CD14-positive monocyte (primary cell): Measurements from ENCODE around the gene SCN4B. TPM values are rescaled to one million over a fixed set of nuclear protein-coding genes. Genes with fewer than 3 reads are reported as not detected.
A peak's percentile ranks its signal among the peaks of the same experiment; 100 is the strongest.

Source experiments
- DNase-seq, 3 donors: peaks; one replicate each; pipeline ENCODE4 v3.0.0-alpha.2; 2011 to 2022
- H2AFZ ChIP-seq: 2 replicates; pipeline ENCODE4 v1.6.0; 2012; ENCODE audit warnings: mild to moderate bottlenecking, low read depth, low read length, inconsistent platforms; ENCODE audit not compliant: insufficient read depth, poor library complexity, severe bottlenecking
- H3K27ac ChIP-seq, 2 donors: 1 replicate in 1 of 2; 2 replicates in 1 of 2; pipeline ENCODE4 v1.5.1; 2012 to 2013; ENCODE audit warnings: low read length in 2 of 2, control low read depth in 1 of 2, inconsistent platforms in 1 of 2, low read depth in 1 of 2, mild to moderate bottlenecking in 1 of 2
- H3K27me3 ChIP-seq, 2 donors: one replicate each; pipeline versions ENCODE4 v1.6.0 to v1.6.1; 2011 to 2013; ENCODE audit warnings: low read length in 2 of 2; ENCODE audit not compliant: control insufficient read depth in 2 of 2, insufficient read depth in 2 of 2
- H3K36me3 ChIP-seq, 2 donors: replicated peaks in 1 of 2; 1 replicate in 1 of 2; 2 replicates in 1 of 2; pipeline versions ENCODE4 v1.5.1 to v1.6.1; 2012 to 2013; ENCODE audit warnings: low read length in 2 of 2, control low read depth in 1 of 2, inconsistent platforms in 1 of 2, mild to moderate bottlenecking in 1 of 2; ENCODE audit not compliant: insufficient read depth in 2 of 2, control insufficient read depth in 1 of 2
- H3K4me1 ChIP-seq, 2 donors: 1 replicate in 1 of 2; 2 replicates in 1 of 2; pipeline versions ENCODE4 v1.5.1 to v1.6.1; 2012 to 2013; ENCODE audit warnings: low read length in 2 of 2, control low read depth in 1 of 2, inconsistent platforms in 1 of 2, mild to moderate bottlenecking in 1 of 2, moderate library complexity in 1 of 2; ENCODE audit not compliant: insufficient read depth in 2 of 2, control insufficient read depth in 1 of 2
- H3K4me2 ChIP-seq: replicated peaks from 2 replicates; pipeline ENCODE3; 2012; ENCODE audit warnings: low read length, moderate library complexity, mild to moderate bottlenecking; ENCODE audit not compliant: poor library complexity, severe bottlenecking; ENCODE audit errors: extremely low read depth
- H3K4me3 ChIP-seq, 3 experiments: fragments of 200-600 bp in 1 of 3; sonication (generic) in 1 of 3; replicated peaks in 1 of 3; 1 replicate in 2 of 3; 2 replicates in 1 of 3; pipeline ENCODE4 v1.5.1; 2011 to 2013; ENCODE audit warnings: low read length in 3 of 3, mild to moderate bottlenecking in 3 of 3, control low read depth in 2 of 3, low read depth in 2 of 3, inconsistent platforms in 1 of 3, moderate library complexity in 1 of 3
- H3K79me2 ChIP-seq: 2 replicates; pipeline ENCODE4 v1.6.0; 2012; ENCODE audit warnings: mild to moderate bottlenecking, control low read depth, inconsistent platforms, low read length, moderate library complexity; ENCODE audit not compliant: insufficient read depth
- H3K9ac ChIP-seq: 2 replicates; pipeline ENCODE4 v1.6.0; 2017; ENCODE audit warnings: low read length, mild to moderate bottlenecking; ENCODE audit not compliant: insufficient read depth, poor library complexity, severe bottlenecking
- H3K9me3 ChIP-seq, 2 donors: replicated peaks in 1 of 2; 1 replicate in 1 of 2; 2 replicates in 1 of 2; pipeline versions ENCODE4 v1.5.1 to v1.6.1; 2012 to 2013; ENCODE audit warnings: low read length in 2 of 2, control low read depth in 1 of 2; ENCODE audit not compliant: control insufficient read depth in 1 of 2, insufficient read depth in 1 of 2
- H4K20me1 ChIP-seq: 2 replicates; pipeline ENCODE4 v1.6.0; 2012; ENCODE audit warnings: mild to moderate bottlenecking, low read length, control low read depth, moderate library complexity; ENCODE audit not compliant: insufficient read depth
- H3K27ac Mint-ChIP-seq, 7 donors: one replicate each; pipeline ENCODE4 v1.8.0; 2020; ENCODE audit warnings: mild to moderate bottlenecking in 7 of 7, mixed read lengths in 7 of 7, moderate library complexity in 6 of 7, inconsistent platforms in 2 of 7
- H3K27me3 Mint-ChIP-seq, 3 donors: one replicate each; pipeline ENCODE4 v1.8.0; 2021 to 2022; ENCODE audit warnings: low read depth in 3 of 3, mild to moderate bottlenecking in 3 of 3, mixed read lengths in 3 of 3, moderate library complexity in 3 of 3, inconsistent platforms in 1 of 3
- H3K36me3 Mint-ChIP-seq, 2 donors: one replicate each; pipeline ENCODE4 v1.8.0; 2020; ENCODE audit warnings: mixed read lengths in 2 of 2, inconsistent platforms in 1 of 2, mild to moderate bottlenecking in 1 of 2
- H3K4me1 Mint-ChIP-seq: one replicate; pipeline ENCODE4 v1.8.0; 2020; ENCODE audit warnings: mild to moderate bottlenecking, mixed read lengths
- H3K4me3 Mint-ChIP-seq, 2 donors: one replicate each; pipeline ENCODE4 v1.8.0; 2020; ENCODE audit warnings: mild to moderate bottlenecking in 2 of 2, mixed read lengths in 2 of 2, moderate library complexity in 1 of 2
- H3K9me3 Mint-ChIP-seq, 7 donors: one replicate each; pipeline ENCODE4 v1.8.0; 2020 to 2022; ENCODE audit warnings: mixed read lengths in 7 of 7, mild to moderate bottlenecking in 6 of 7, moderate library complexity in 6 of 7, inconsistent platforms in 2 of 7
- WGBS: methylation state at CpG from one replicate; pipeline ENCODE4 v1.1.5; 2013; ENCODE audit warnings: missing lambda C conversion rate; ENCODE audit not compliant: insufficient coverage; 5-methylcytosine and 5-hydroxymethylcytosine counted together
- intact Hi-C, 2 donors: fragments of 100-400 bp; cut with micrococcal nuclease; formaldehyde crosslinking; loops; one replicate each; pipeline versions ENCODE4 v1.15.0 to v1.15.1; 2023
- polyA plus RNA-seq, 3 donors: library from polyadenylated mRNA; depleted of rRNA in 1 of 3; unstranded in 2 of 3; stranded (reverse) in 1 of 3; fragments of 300-500 nt in 2 of 3; fragments of >200 nt in 1 of 3; fragmentation: Illumina TruSeq in 2 of 3; gene quantifications; 1 replicate in 2 of 3; 2 replicates in 1 of 3; pipeline ENCODE4 v1.2.3, GENCODE V29; 2012 to 2021
- TF ChIP-seq, protein P1 (sequence below): fragments of 200-600 bp; IDR thresholded peaks from one replicate; pipeline ENCODE4 v1.8.0; 2022; ENCODE audit warnings: antibody characterized with exemption, mild to moderate bottlenecking

The SCN4B gene
- polyA plus RNA-seq, 3 donors: 0.76 TPM; not detected in 2

DNA sequence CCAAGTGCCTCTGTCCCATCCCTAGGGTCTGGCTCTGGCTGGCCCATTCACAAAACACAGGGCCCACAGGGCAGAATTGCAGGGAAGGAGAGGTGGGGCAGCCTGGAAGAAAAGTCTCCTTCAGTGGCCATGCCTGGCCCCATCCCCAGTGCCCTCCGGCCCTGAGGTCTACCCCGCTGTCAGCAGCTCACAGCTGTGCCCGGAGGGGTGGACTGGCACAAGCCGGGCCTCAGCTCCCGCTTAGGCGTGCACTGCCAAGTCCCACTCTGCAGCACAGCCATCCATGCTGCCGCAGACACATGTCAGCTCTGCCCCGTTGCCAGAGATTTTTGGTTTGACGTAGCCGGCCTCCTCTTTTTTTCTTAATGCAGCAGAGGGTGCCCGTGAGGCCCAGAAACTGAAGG is 27.7 kb upstream of the SCN4B start:
- H3K27me3 Mint-ChIP-seq: peaks cover 2 to 11% (median 11%) of the 10 kb centered on the region in 3 donors
- H3K27ac Mint-ChIP-seq: peak overlapping the region in 1 of 7 donors; percentile 52
- no peaks in the 10 kb centered on the region for H3K79me2 ChIP-seq
- WGBS: 6% methylated on average over 10 of the region's 11 CpGs
- no peaks in the 10 kb centered on the region for H3K9me3 ChIP-seq
- no peak overlapping the region for H3K27ac ChIP-seq
- H3K36me3 Mint-ChIP-seq: no peaks in the 10 kb centered on the region
- peak overlapping the region; percentile 38 for H3K4me2 ChIP-seq
- DNase-seq: peak in 2 of 3 donors; percentile 16 to 17
- TF ChIP-seq, protein P1, sequence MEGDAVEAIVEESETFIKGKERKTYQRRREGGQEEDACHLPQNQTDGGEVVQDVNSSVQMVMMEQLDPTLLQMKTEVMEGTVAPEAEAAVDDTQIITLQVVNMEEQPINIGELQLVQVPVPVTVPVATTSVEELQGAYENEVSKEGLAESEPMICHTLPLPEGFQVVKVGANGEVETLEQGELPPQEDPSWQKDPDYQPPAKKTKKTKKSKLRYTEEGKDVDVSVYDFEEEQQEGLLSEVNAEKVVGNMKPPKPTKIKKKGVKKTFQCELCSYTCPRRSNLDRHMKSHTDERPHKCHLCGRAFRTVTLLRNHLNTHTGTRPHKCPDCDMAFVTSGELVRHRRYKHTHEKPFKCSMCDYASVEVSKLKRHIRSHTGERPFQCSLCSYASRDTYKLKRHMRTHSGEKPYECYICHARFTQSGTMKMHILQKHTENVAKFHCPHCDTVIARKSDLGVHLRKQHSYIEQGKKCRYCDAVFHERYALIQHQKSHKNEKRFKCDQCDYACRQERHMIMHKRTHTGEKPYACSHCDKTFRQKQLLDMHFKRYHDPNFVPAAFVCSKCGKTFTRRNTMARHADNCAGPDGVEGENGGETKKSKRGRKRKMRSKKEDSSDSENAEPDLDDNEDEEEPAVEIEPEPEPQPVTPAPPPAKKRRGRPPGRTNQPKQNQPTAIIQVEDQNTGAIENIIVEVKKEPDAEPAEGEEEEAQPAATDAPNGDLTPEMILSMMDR: no peak
- H3K4me1 Mint-ChIP-seq: peaks cover 58% of the 10 kb centered on the region
- peak overlapping the region in 1 of 3 experiments; percentile 37 for H3K4me3 ChIP-seq
- no peaks in the 10 kb centered on the region for H3K36me3 ChIP-seq
- peaks cover 0 to 3% (median 0%) of the 10 kb centered on the region in 7 donors for H3K9me3 Mint-ChIP-seq
- H2AFZ ChIP-seq: peak overlapping the region; percentile 73
- peak overlapping the region in 1 of 2 donors; percentile 39 for H3K4me3 Mint-ChIP-seq
- no peaks in the 10 kb centered on the region for H3K27me3 ChIP-seq
- no peak overlapping the region for H3K9ac ChIP-seq
- intact Hi-C loops: no loop called here
- no peaks in the 10 kb centered on the region for H4K20me1 ChIP-seq
- H3K4me1 ChIP-seq: peaks cover 51 to 57% of the 10 kb centered on the region in 2 donors

DNA sequence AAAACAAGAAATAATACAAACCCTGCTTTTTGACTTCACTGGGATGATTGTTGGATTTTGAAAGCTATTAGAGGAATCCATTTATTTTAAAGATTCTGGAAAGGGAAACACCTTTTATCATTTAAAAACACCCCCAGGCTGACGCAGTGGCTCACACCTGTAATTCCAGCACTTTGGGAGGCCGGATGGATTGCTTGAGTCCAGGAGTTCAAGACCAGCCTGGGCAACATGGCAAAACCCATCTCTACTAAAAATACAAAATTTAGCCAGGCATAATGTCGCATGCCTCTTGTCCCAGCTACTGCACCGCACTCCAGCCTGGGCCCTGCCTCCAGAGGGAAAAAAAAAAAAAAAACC is 24.1 kb upstream of the SCN4B start:
- H3K4me1 Mint-ChIP-seq: peaks cover 45% of the 10 kb centered on the region
- Histone ChIP-seq H3K36me3 (no peaks in the 10 kb centered on the region), H2AFZ (no peak overlapping the region), H3K27me3 (no peaks in the 10 kb centered on the region), H3K4me3 (no peak overlapping the region), H3K4me1 (peaks cover 34 to 39% of the 10 kb centered on the region in 2 donors), H3K9ac (no peak overlapping the region), H4K20me1 (no peaks in the 10 kb centered on the region), H3K4me2 (no peak overlapping the region), H3K9me3 (no peaks in the 10 kb centered on the region), H3K79me2 (no peaks in the 10 kb centered on the region), H3K27ac (no peak overlapping the region)
- peaks cover 4 to 15% (median 11%) of the 10 kb centered on the region in 3 donors for H3K27me3 Mint-ChIP-seq
- TF ChIP-seq, protein P1: no peak
- no peaks in the 10 kb centered on the region for H3K36me3 Mint-ChIP-seq
- peaks cover 0 to 3% (median 0%) of the 10 kb centered on the region in 7 donors for H3K9me3 Mint-ChIP-seq
- intact Hi-C loops: no loop called here
- no peak overlapping the region for H3K4me3 Mint-ChIP-seq
- peak overlapping the region in 1 of 7 donors; percentile 10 for H3K27ac Mint-ChIP-seq
- DNase-seq: no peak
- WGBS: 93% methylated on average over 2 of the region's 4 CpGs
